ENCODE measurements around the gene FAM9C.
"Not testable (repeated sequence)": the region's sequence is repeated elsewhere in the genome, so short reads cannot be mapped to it uniquely, and the experiment has no call there.

The FAM9C gene

DNA sequence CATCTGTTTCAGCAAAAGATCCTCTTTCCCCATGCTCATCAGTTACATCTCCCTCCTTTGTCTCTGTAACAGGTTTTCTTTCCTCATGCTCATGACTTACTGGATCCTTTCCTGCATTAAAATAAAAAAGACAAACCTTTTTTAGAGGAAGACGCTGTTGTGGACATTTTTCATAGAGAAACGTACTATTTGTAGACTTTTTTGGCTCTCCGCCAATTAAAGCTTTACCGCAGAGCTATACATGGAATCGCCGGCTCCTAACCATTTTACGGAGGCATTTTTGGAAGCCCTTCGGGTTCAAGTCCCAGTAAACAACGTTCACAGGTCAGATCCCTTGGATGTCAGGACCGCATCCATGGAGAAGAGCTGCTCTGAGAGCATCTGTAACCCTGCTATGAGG lies 1.3 kb downstream of the FAM9C start:
- DNase-seq (ENCODE audit: low read depth in 2 of 2) = no peak

DNA sequence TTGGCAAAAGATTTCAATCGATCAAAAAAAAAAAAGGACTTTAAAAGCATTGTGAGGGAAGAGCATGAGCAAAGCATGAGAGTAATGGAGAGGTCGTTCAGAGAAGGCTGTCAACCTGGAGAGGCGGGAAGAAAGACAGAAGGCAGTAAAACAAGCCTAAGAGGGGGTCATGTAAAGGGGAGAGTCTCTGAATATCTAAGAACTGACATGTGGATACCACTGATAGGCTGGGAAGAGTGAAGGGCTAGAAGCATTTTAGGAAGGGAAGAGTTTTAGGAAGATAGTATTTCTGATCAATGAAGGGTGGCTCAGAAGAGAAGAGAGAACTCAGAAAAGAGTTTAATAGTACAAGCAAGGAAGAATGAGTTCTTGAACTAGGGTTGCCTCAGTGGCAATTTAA lies 7.5 kb downstream of the FAM9C start:
- DNase-seq (ENCODE audit: low read depth in 2 of 2) = no peak

DNA sequence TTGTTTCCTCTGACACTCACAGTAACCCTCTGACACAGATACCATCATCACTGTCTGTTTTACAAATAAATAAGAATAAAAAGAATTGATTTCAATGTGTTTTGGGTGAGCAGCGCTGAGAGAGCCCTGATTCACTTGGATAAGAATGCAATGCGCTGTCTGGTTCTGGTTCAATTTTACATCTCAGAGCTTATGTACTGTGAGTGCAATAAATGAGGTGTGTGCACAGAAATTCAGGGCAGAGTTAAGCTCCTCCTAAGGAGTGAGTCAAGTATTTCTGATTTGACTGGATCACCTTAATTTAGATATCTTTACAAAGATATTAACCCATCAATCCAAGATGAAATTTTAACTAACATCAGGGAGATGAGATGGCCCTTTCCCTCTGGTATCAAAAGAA lies 11.2 kb downstream of the FAM9C start:
- no peak for DNase-seq (ENCODE audit: low read depth in 2 of 2)

DNA sequence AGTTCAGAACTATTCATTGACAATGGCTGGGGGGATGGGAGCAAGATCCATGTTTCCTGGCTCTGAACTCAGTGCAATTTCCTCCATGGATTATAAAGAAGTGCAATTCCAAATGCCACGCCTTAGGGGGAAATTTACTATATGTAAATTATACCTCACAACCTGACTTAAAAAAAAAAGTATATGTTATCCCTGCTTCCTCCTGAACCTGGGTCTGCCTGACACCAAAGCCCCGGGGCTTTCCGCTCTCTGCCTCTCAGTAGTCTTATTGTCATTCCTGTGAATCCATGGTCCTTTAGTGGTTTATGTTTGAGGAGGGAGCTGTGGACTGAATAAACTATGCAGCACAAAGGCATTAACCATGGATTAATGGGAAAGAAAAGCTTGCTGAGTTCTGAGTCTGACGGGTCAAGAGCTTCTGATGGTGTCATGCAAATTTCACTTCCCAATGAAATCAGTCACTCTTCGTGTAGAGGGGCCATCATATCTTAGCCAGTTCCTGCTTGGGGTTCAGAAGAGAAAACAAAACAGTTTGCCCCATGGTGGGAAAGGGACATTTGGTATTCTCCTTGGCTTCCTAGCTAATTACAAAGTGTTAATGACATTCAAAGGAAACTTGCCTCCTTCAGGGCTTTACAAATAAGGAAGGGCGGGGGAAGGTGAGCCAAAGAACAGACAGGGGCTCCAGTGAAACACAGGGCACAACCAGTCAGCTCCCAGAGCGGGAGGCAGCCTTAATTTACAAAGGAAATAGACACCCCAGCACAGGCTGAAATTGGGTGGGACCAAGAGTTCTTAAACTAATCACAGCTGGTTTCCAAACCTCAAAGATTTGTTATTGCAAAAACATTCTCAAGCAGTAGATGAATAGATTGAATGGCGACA lies 14.3 kb downstream of the FAM9C start:
- DNase-seq (ENCODE audit: low read depth in 2 of 2) = no peak

DNA sequence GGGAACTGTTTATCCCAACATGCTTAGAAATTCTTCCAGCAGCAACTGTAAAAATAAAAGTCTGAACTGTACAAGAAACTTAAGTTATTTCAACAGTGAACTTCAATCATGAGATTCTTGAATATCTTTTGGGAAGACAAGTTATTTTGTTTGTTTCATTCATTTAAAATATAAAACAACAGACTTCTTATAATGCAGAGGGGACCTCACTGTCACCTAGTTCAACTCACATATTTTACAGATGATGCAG lies 14.9 kb downstream of the FAM9C start:
- DNase-seq (ENCODE audit: low read depth in 2 of 2) = no peak

DNA sequence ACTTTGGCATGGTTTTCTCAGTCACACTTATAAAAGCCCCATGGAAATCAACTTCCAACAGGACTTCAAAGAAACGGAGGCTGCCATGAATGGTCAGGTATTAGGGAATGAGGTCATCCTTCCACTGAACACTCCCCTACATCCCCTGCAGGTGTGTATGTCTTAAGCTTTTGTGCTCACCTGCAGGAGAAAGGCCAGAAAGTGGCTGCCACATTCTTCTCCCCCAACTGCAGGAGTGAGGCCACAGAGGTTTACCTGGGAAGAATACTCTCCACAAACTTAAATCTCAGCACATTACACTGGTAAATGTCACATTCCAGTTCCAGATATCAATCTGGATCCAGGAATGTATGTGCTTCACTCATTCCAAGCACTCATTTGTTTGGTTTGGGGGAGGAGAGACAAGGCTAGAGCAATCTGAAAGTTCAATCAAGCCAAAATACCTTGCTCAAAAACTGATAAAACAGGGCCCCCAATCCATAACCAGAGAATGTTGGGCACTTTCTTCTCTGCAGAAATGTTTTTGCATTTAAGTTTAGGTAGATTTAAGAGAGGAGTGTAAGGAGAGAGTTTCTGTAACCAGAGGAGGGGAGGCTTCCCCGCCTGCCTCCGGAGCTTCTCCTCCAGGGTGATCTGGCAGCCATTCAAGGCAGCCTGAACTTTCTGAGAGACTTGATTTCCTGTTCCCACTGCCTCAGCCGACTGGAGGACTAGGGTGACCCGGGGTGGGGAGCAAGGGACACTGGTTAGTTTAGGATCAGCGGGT lies 15.4 kb downstream of the FAM9C start:
- DNase-seq (ENCODE audit: low read depth in 2 of 2) = no peak

DNA sequence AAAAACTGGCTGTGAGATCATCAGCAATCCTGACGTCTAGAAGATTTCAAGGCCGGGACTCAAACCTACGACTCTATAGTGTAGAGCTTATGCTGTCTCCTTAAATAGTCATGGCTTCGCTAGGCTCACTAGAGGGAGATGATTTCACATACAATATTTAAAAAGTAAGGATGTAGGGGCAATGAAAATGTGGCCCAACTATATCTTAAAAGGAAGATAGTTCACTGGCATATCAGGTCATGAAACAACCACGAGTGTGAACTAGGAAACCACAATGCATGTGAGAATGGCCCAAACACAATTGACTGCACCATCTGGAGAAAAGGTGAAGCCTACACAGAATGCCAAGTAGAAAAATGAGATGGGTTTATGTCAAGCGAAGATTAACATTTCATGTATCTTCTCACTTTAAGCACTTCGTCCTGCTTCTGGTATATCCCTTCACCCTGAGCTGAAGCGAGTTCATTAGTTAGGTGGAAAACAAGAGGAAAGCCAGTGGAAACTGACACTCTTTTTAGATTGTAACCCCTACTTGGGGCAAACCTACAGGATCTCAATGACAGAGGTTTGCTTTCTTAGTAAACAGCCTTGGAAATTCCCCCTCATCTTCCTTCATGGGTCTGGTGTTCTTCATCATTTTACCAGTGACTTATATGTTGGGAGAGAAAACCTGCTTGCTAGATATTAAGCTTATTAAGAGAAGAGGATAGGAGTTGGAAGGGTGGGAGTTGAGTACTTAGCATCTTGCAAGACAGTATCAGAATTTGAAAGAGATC lies 17.4 kb downstream of the FAM9C start:
- no peak for DNase-seq (ENCODE audit: low read depth in 2 of 2)

DNA sequence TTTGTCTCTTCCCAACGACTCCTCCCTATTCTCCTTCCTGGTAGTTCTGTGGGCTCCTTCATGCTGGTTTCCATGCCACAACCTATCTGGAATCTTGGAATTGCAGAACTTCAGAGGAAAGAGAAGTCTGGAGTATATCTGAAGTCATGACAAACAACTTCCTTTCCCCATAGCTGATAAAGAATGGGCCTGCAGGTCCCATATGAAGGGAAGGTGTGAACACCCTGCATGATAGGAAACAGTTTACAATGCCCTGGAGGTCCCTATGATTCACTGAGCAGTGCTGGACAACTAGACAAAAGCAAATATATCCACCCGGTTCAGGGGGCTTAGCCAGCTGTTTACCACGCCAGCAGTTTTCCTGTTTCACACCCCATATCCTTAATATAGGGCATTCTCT lies 19.4 kb downstream of the FAM9C start:
- DNase-seq (ENCODE audit: low read depth in 2 of 2) = no peak

DNA sequence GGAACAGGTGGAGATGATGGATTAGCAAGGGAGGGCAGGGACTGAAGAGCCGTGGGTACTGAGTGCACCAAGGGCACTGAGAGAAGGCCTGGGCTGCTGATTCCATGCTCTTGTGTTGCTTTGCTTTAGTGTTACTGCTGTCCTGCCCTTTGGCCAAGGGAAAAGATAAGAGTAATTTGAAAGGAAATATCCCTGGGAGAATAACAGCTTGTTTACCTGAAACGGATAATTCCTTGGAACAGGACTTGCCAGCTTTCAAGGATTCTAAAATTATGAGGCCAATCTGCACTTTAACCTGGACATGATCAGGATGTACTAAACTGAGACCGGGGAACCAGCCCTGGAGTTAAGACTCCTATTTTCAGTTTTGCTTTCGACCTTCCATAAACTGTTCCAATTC lies 20.4 kb downstream of the FAM9C start:
- no peak for DNase-seq (ENCODE audit: low read depth in 2 of 2)

DNA sequence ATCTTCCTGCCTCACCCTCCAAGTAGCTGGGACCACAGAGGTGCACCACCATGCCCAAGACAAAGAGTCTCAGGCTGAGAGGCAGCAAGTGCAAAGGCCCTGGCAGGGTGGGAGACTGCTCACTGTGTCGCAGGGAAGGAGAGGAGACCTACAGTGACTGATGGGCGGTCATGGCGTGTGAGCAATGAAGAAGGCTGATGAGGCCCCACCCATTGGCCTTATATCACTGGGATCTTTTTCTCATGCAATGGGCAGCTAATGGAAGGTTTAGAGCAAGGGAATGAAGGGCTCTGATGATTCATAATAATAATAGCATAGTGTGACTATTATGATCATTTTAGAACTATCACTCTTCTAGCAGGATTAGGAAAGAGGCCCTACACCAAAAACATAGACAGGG lies 20.9 kb downstream of the FAM9C start:
- DNase-seq (ENCODE audit: low read depth in 2 of 2) = no peak

DNA sequence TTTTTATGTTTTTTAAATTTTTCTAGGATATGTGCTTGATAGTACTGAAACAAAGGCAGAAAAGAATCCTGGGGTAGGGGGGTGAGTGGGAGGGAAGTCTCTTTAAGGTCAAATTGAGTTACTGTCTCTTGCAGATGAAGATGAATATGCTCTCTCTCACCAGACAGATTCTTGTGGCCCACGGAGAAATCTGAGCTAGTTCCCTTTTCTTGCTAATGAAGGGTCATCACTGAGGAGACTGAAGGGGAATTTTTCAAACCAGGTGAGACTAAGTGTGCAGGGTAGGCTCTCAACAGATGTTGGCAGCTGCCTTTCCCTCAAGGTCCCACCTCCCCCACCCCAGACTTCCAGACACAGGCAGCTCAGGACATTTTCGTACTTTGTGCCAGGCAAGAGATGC lies 21.5 kb downstream of the FAM9C start:
- DNase-seq (ENCODE audit: low read depth in 2 of 2) = no peak

DNA sequence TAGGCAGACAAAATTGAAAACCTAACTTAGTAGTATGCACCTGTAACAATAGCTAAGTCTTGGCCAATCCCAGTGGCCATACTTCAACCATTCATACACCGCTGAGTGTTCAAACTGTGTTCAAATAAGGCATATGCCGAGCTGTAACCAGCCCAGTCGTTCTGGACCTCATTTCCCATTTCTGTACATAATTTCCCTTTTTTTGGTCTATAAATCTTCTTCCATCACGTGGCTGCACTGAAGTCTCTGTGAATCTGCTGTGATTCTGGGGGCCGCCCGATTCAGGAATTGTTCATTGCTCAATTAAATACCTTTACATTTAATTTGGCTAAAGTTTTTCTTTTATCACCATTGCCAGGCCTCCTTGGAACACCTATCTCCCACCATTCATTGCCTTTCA lies 27.7 kb downstream of the FAM9C start:
- DNase-seq (ENCODE audit: low read depth in 2 of 2) = not testable (repeated sequence)

DNA sequence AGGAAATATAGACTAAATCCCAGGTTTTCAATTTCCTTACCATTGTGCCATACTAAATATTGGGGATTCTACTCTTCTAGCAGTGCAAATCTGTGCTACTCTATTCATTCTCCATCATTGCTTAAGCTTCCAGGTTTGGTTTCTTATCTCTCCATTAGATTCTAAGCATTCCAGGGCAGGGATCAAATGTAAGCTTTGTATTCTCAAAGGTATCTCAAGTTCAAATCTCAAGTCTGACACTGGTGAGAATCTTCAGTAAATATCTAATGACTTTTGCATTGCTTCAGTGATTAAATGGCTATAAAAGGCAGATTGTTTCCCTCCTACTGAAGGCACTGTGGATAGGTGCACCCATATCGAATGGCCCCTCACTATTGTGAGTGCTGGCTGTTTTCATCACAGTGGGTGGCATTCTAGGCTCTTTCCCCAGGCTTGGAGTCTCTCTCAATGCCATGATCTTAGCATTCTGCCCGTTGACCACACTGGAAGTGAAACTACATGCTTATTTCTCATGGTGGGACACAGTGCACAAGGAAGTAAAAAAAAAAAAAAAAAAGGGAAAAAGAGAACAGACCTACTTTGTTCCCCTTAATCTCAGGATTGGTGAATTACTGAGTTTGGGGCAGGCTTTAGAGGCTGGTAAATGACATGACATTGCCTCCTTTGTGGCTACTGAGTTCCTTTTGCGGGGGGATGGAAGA lies 28.7 kb downstream of the FAM9C start:
- no peak for DNase-seq (ENCODE audit: low read depth in 2 of 2)

DNA sequence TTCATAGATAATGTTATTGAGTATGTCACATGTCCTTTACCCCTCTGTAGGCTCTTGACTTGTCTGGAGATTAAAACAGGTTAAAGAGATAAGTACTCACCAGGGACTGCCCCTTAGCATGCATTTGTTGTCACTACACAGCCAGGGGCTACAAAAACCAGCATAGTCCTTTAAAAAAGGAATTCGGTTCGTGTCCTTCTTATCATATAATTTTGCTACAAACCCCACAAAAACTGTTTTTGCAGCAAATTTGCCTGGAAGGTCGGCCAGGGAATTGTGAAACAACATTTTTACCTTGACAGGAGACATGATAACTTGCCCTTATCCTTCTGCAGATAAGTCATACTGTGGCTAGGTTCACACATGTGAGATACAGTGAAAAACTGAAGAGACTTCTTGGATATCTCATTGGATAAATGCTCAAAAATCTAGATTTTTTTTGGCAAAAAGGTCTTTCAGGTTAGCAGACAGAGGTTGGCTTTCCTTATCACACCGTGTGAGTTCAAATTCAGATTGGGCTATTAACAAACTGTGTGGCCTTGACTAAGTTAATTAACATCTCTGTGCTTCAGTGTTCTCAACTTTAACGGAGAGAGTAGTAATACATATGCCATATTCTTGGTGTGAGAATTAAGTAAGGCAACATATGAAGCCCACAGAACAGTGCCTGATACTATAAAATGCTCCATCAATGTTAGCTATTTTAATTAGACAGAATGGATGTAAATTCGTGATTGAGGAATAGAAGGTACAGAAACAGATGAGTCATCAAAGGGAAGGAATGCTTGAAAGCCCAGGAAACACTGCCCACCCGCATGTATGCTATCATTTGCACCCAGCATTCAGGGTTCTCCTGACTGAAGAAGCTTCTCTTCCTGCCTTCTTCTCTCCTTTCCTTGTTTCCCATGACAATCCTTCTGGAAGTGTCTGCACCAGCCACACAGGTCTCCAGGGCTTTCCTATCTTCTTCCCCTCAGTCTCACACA lies 30.0 kb downstream of the FAM9C start:
- DNase-seq (ENCODE audit: low read depth in 2 of 2) = no peak

DNA sequence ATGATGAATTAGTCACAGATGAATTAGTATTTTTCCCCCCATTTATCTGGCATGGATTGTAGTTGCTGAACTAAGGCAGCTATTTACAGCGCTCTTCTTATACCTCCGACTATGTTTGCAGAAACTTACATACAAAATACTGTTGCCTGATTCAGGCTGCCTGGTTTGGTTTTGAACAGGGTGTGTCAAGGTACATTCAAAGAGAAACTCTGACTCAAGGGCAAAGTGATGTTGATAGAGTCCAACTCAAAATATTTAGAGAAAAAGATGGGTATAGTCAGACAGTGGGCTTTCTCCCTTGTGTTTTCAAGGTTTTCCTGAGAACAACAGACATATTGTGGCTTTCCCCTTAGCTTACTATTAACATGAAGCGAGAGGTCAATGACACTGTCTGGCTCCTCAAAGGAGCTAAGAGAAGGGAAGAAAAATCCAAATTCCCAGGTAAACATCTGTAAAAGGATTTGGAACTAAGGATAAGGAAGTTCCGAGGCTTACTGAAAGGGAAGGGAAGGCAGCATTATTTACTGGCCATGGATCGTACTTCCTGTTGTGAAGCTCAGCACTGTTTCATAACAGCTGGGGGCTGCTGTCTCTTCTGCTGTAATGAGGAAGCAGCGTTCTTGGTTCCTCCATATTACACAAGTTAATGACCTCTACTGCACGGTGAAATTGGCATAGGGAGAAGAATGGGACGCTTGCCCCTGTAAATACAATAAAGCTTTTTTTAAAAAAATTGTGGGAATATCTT lies 30.9 kb downstream of the FAM9C start:
- DNase-seq (ENCODE audit: low read depth in 2 of 2) = no peak

DNA sequence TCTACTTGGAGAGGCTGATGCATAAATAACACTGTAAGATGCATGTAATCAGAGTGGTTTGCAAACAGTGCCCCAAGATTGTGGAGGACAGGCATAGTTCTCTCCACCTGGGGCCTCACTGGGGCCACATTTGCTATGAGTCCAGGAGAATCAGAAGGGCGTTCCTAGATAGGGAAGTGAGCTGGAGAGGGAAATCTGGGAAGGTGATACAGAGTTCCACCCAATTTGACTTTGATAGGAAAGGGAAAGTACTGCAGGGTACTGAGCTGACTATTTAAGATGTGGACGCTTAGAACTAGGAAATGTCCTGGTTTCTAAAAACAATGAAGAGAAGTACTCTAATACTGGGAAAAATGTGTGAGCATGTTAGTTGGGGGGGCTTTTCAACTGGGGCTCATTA lies 33.9 kb downstream of the FAM9C start:
- DNase-seq (ENCODE audit: low read depth in 2 of 2) = no peak

DNA sequence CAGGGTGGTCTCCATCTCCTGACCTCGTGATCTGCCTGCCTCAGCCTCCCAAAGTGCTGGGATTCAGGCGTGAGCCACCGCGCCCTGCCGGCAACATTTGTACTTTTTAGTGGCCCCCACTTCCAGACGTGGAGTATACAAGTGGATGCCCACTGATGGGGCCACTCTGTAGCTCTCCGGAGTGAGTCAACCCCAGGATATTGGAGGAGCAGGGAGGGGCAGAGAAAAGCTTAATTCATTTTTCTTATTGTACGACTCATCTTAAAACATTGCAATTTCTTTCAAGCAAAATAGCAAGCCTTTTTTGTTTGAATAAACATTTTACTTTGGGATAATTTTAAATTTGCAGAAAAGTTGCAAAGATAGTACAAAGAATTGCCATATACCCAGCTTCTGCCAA lies 34.6 kb downstream of the FAM9C start:
- DNase-seq (ENCODE audit: low read depth in 2 of 2) = no peak

DNA sequence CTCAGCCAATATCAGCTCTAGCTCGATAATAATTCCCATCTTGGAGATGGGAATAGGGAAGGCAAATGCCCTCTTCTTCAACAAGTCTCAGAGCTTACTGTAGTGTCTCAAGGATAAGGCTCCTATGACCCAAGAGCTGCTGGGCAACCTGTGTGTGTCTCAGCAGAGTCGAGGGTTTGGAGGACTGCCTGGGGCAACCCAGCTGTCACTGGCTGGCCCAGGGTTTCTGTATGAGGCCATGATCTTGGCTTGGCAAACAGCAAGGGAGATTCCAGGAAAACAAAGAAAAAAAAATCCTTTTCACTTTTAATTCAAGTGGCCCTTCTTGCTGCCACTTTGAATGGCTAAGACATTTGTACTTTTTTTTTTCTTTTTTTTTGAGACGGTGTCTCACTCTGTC lies 35.1 kb downstream of the FAM9C start:
- no peak for DNase-seq (ENCODE audit: low read depth in 2 of 2)

DNA sequence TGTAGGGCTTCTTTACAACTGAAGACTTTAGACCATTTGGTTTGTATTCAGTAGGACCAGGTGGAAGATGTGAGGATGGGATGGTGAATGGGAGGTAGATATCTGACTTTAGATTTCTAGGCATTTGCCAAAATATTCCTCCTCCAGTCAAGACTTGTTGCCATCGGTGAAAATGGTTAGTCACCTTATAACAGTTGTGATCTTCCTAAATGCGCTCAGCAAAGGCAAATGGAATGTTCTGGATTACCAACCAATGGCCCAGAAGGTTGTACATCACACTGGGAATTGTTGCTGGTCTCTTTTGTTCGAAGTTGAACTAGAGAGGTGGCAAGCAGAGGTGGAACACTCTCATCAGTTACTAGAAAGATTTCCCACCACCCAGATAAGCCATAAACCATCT lies 35.6 kb downstream of the FAM9C start:
- no peak for DNase-seq (ENCODE audit: low read depth in 2 of 2)

DNA sequence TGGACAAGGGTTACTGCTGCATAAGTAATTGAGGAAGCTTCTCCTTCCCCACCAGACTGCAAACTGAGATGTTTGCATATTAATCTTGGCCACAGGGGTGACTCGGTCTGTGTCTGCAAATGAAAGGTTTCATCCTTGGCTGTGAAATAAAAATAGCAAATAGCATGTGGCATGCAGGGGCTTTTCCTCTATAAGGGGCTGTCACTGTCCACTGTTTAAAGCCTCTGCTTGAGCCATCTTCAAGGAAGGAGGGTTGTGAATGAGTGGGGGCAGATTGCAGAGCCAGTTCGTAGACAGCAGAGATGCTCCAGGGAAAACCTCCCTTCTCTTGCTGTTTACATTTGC lies 36.3 kb downstream of the FAM9C start:
- DNase-seq (ENCODE audit: low read depth in 2 of 2) = no peak
